Smooth muscle cell (in vitro differentiated cells): ENCODE measurements around the gene FAT2. TPM values are rescaled to one million over a fixed set of nuclear protein-coding genes. Genes with fewer than 3 reads are reported as not detected.

Experiments used
- DNase-seq: peaks from one replicate; lab custom pipeline; 2025; ENCODE audit not compliant: unreplicated experiment; lab: John Stamatoyannopoulos, UW
- H2AFZ ChIP-seq: fragments of 200-600 bp; sonication (generic); 2 replicates; pipeline ENCODE4 v1.6.0; 2016; ENCODE audit warnings: antibody characterized with exemption, low read depth, mild to moderate bottlenecking
- H3F3A ChIP-seq: fragments of 200-600 bp; sonication (generic); 2 replicates; pipeline ENCODE4 v1.6.0; 2017; ENCODE audit warnings: antibody characterized with exemption, low read depth
- H3K27ac ChIP-seq: fragments of 200-600 bp; sonication (generic); 2 replicates; pipeline ENCODE4 v1.5.1; 2016; ENCODE audit warnings: low read depth, mild to moderate bottlenecking
- H3K27me3 ChIP-seq: fragments of 200-600 bp; sonication (generic); 2 replicates; pipeline ENCODE4 v1.6.1; 2016; ENCODE audit warnings: low read depth, mild to moderate bottlenecking
- H3K36me3 ChIP-seq: fragments of 200-600 bp; sonication (generic); 2 replicates; pipeline ENCODE4 v1.5.1; 2016; ENCODE audit warnings: low read depth
- H3K4me1 ChIP-seq: fragments of 200-600 bp; sonication (generic); 2 replicates; pipeline ENCODE4 v1.5.1; 2016; ENCODE audit warnings: low read depth
- H3K4me2 ChIP-seq: fragments of 200-600 bp; sonication (generic); 2 replicates; pipeline ENCODE4 v1.6.0; 2016; ENCODE audit warnings: mild to moderate bottlenecking
- H3K4me3 ChIP-seq: fragments of 200-600 bp; sonication (generic); 2 replicates; pipeline ENCODE4 v1.5.1; 2016; ENCODE audit warnings: mild to moderate bottlenecking
- H3K79me2 ChIP-seq: fragments of 200-600 bp; sonication (generic); 2 replicates; pipeline ENCODE4 v1.6.0; 2016; ENCODE audit warnings: low read depth, mild to moderate bottlenecking
- H3K9ac ChIP-seq: fragments of 200-600 bp; sonication (generic); 2 replicates; pipeline ENCODE4 v1.6.0; 2016; ENCODE audit warnings: low read depth
- H3K9me3 ChIP-seq: fragments of 200-600 bp; sonication (generic); replicated peaks from 2 replicates; pipeline ENCODE4 v1.5.1; 2016; ENCODE audit warnings: low read depth
- H4K20me1 ChIP-seq: fragments of 200-600 bp; sonication (generic); 2 replicates; pipeline ENCODE4 v1.6.0; 2016; ENCODE audit warnings: low read depth
- WGBS: methylation state at CpG from one replicate; pipeline ENCODE4 v1.1.7; 2016; ENCODE audit warnings: low lambda C conversion rate; 5-methylcytosine and 5-hydroxymethylcytosine counted together
- polyA plus RNA-seq: library from polyadenylated mRNA; unstranded; fragments of >200 nt; fragmentation: Nextera tagmentation; extraction: Ambion mirVana; gene quantifications from 2 replicates; pipeline ENCODE4 v1.2.1, GENCODE V29; 2016
- total RNA-seq: library from RNA; depleted of rRNA; stranded (reverse); fragments of >200 nt; gene quantifications from 2 replicates; pipeline ENCODE4 v1.2.3, GENCODE V29; 2014
- TF ChIP-seq, protein P1 (sequence below): fragments of 200-600 bp; sonication (generic); IDR thresholded peaks from 2 replicates; pipeline ENCODE4 v1.5.1; 2017; ENCODE audit warnings: borderline replicate concordance, mild to moderate bottlenecking, antibody characterized with exemption; ENCODE audit not compliant: insufficient read depth, poor library complexity, severe bottlenecking

Gene FAT2
- total and polyA plus RNA-seq, 2 experiments from 2014 or later, result 0.65 to 10.1 TPM

DNA sequence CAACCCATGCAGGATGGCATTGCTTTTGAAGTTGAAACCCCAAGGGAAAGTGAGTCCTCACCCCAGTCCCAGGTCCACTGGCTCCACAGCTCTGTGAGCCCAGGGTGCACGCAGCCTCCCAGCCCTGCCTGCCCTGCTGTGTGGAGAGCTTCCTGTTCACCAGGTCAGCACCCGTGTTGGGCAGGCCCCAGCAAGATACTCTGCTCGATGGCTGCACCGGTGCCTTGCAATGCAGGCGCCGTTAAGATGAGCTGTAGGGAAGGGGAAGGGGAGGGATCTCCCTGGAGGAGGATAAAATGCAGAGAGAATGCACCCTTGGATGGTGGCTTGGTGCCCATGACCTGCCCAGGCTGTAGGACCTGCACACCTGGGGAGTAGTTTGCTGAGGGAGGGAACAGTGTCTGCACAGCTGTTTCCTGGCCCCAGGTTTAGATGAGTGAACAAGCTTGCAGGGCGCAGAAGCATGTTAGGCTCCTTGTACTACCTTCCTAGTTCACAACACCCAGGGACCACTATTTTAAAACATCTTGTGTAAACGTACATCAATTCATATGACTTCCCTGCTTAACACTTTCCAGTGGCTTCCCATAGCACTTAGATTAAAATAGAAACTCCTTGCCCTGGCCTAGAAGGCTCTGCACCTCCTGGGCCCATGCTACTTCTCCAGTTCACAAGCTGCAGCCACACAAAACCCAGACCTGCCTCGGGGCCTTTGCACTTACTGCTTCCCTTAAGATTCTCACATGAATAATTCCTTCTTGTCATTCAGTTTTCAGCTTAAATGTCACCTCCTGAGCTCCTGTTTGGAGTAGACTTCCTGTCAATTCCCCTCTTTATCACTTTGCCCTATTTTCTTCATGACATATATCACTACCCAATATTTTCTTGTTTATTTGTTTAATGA is 19.6 kb downstream of the FAT2 start:
- Histone ChIP-seq H3K79me2 (no peaks in the 10 kb centered on the region), H3K4me2 (no peak overlapping the region), H3K27me3 (no peaks in the 10 kb centered on the region), H2AFZ (no peak overlapping the region), H3K4me1 (no peaks in the 10 kb centered on the region), H3K27ac (peak overlapping the region; percentile 86), H3K4me3 (no peak overlapping the region), H3K9me3 (no peaks in the 10 kb centered on the region), H3F3A (no peaks in the 10 kb centered on the region), H3K36me3 (no peaks in the 10 kb centered on the region), H3K9ac (no peak overlapping the region), H4K20me1 (no peaks in the 10 kb centered on the region)
- DNase-seq, result no peak
- 78% methylated on average over 9 of the region's 9 CpGs for WGBS
- TF ChIP-seq, protein P1, sequence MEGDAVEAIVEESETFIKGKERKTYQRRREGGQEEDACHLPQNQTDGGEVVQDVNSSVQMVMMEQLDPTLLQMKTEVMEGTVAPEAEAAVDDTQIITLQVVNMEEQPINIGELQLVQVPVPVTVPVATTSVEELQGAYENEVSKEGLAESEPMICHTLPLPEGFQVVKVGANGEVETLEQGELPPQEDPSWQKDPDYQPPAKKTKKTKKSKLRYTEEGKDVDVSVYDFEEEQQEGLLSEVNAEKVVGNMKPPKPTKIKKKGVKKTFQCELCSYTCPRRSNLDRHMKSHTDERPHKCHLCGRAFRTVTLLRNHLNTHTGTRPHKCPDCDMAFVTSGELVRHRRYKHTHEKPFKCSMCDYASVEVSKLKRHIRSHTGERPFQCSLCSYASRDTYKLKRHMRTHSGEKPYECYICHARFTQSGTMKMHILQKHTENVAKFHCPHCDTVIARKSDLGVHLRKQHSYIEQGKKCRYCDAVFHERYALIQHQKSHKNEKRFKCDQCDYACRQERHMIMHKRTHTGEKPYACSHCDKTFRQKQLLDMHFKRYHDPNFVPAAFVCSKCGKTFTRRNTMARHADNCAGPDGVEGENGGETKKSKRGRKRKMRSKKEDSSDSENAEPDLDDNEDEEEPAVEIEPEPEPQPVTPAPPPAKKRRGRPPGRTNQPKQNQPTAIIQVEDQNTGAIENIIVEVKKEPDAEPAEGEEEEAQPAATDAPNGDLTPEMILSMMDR, result no peak

DNA sequence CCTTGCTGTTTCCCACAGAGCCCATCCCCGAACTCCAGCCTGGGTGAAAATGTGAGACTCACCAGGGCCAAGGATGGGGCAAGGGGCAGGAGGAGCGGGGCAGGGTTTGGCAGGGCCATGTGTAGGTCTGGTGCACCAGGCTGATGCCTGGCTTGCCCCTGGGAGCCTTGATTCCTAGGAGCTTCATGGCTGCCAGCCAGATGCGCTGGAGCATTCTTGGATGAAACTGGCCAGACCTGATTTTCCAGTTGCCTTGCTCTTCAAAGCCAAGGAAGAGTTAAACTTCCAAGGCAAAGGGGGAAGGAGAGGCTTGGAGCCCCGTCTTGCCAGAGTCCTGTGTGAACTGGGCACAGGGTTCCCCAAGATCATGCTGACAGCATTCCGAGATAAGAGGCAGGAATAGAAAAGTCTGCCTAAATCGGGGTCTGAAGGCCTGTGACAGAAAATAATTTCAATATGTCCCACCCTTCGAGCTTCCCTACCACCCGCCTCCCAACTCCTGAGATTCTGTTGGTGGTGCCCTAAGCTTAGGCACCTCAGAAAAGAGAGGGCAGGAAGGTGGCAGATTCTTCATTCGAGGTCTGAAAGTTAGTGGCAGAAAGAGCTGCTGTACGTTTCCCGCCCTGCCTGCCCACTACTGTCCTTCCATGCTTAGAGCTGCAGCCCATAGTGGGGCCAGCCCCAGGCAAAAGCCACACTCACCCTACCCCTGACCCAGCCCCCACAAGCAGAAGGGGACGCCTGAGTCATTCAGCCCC is 20.4 kb downstream of the FAT2 start:
- H2AFZ ChIP-seq, result no peak overlapping the region
- no peaks in the 10 kb centered on the region for H3K9me3 ChIP-seq
- no peaks in the 10 kb centered on the region for H3K27me3 ChIP-seq
- DNase-seq, result no peak
- H3K4me3 ChIP-seq, result no peak overlapping the region
- TF ChIP-seq, protein P1, result no peak
- H3K36me3 ChIP-seq, result no peaks in the 10 kb centered on the region
- peak overlapping the region; percentile 58 for H3K9ac ChIP-seq
- H3K79me2 ChIP-seq, result no peaks in the 10 kb centered on the region
- H3K4me1 ChIP-seq, result no peaks in the 10 kb centered on the region
- no peak overlapping the region for H3K4me2 ChIP-seq
- H3F3A ChIP-seq, result no peaks in the 10 kb centered on the region
- H3K27ac ChIP-seq, result peak overlapping the region; percentile 86
- no peaks in the 10 kb centered on the region for H4K20me1 ChIP-seq
- 78% methylated on average over 12 of the region's 12 CpGs for WGBS

DNA sequence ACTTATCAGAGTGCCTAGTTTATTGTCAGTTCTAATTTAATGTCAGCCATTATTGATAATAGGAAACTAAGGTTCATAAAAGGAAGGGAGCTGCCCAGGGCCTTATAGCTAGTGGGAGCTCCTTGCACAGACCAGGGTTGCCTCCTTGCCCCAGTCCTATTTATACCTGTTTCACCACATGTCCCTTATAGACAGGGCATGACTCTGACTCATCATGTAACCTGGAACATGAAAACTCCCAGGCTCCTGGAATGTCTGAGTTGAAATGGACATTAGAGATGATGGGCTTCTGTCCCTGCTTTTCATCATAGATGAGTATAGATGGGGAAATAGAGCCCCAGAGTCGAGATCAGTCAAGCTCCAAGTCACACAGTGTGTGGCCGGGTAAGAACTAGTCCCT is 21.1 kb downstream of the FAT2 start:
- DNase-seq, result no peak
- no peak overlapping the region for H2AFZ ChIP-seq
- no peaks in the 10 kb centered on the region for H4K20me1 ChIP-seq
- no peaks in the 10 kb centered on the region for H3K36me3 ChIP-seq
- no peaks in the 10 kb centered on the region for H3K79me2 ChIP-seq
- TF ChIP-seq, protein P1, result no peak
- 70% methylated on average over 2 of the region's 2 CpGs for WGBS
- no peaks in the 10 kb centered on the region for H3F3A ChIP-seq
- peak overlapping the region; percentile 58 for H3K9ac ChIP-seq
- no peak overlapping the region for H3K4me3 ChIP-seq
- no peaks in the 10 kb centered on the region for H3K27me3 ChIP-seq
- no peaks in the 10 kb centered on the region for H3K4me1 ChIP-seq
- no peak overlapping the region for H3K4me2 ChIP-seq
- H3K27ac ChIP-seq, result peak overlapping the region; percentile 86
- H3K9me3 ChIP-seq, result no peaks in the 10 kb centered on the region
